ENCODE results near the gene P2RY6. TPM values are rescaled to one million over a fixed set of nuclear protein-coding genes. Genes with fewer than 3 reads are reported as not detected.

The P2RY6 gene
- total and polyA plus RNA-seq, 10 of the 15 experiments (the other 5 are each of a cell fraction or from before 2014, with no cell fraction given), result 0.05 to 0.90 (median 0.22) TPM; not detected in 4

DNA sequence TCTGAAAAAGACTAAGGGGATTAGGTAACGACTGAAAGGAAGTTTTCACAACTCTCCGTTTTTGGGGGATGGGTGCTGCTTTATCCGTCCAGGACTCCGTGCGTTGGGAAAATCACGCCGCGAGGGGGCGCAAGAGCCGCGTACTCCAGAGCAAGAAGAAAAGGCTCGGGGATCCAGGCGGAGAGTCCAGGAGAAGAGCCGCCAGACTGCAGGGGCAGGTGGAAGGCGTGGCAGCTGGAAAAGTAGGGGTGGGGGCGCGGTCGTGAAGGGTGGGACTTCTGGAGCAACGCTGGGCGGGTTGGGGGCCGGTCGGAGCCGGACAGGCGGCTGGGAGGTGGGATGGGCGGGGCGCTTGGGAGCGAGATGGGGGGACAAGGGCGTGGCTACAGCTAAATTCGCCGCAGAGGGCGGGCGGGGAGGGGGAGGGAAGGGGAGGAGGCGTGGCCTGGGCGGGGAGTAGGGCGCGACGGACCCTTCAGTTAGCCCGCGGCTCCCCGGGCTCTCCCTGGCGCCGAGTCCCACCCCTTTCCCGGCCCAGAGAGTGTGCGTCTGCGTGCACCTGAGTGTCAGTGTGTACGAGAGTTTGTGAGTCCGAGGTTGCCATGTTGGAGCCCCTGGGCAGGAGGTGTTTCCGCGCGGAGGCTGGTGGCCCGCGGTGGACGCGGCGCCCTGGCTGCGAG, 35.3 kb downstream of the P2RY6 start (continued):
- TF ChIP-seq PAX5 (IDR thresholded peaks at IDR 0.05; ENCODE audit: borderline replicate concordance, low read depth, low read length), result peak; percentile 59; the same call in 1 of the 2 replicates
- peak; percentile 97 for TF ChIP-seq SMC3 (IDR thresholded peaks at IDR 0.05; ENCODE audit: borderline replicate concordance, low read length)
- 0 out of 4 replicates have a peak, but pooled peaks of 1 of the 2 experiments have one; percentile 33 for TF ChIP-seq BHLHE40 (IDR thresholded peaks at IDR 0.05; ENCODE audit: borderline replicate concordance in 1 of 2, low read depth in 2 of 2, low read length in 1 of 2)
- peak; percentile 44; the same call in 1 of the 3 replicates for TF ChIP-seq POU2F2 (IDR thresholded peaks at IDR 0.05; ENCODE audit: borderline replicate concordance, low read depth, low read length)
- TF ChIP-seq ETV6 (conservative IDR thresholded peaks at IDR 0.05 in 1 of 2, IDR thresholded peaks at IDR 0.05 in 1 of 2; ENCODE audit: borderline replicate concordance in 1 of 2, low read depth in 1 of 2), result no peak
- TF ChIP-seq NBN (IDR thresholded peaks at IDR 0.05), result peak; percentile 36
- TF ChIP-seq POLR2AphosphoS2 (IDR thresholded peaks at IDR 0.05; ENCODE audit: low read depth, low read length), result 0 out of 2 replicates have a peak, but pooled peaks have one; percentile 51
- TF ChIP-seq RELA (IDR thresholded peaks at IDR 0.05; ENCODE audit: borderline replicate concordance, partially characterized antibody), result peak; percentile 44
- peak; percentile 50; the same call in 1 of the 2 replicates for TF ChIP-seq SIN3A (IDR thresholded peaks at IDR 0.05; ENCODE audit: low read depth, low read length)
- peak; percentile 76 for TF ChIP-seq CHD2 (IDR thresholded peaks at IDR 0.05; ENCODE audit: borderline replicate concordance, low read depth, low read length)
- peak; percentile 94 for TF ChIP-seq RAD21 (IDR thresholded peaks at IDR 0.05; ENCODE audit: insufficient read depth, low read depth, low read length)
- peak; percentile 51 for TF ChIP-seq IKZF1 (conservative IDR thresholded peaks at IDR 0.05)
